Skin of body (tissue), 2 donors: Measurements from ENCODE around the gene PLEKHA4. TPM values are rescaled to one million over a fixed set of nuclear protein-coding genes. Genes with fewer than 3 reads are reported as not detected.
A peak's percentile ranks its signal among the peaks of the same experiment; 100 is the strongest.
"Not testable (repeated sequence)": the region's sequence is repeated elsewhere in the genome, so short reads cannot be mapped to it uniquely, and the experiment has no call there.

Source experiments
- DNase-seq: peaks from one replicate; lab custom pipeline; 2025; lab: John Stamatoyannopoulos, UW
- total RNA-seq: library from RNA; depleted of rRNA; stranded (reverse); fragments of >200 nt; gene quantifications from one replicate; pipeline ENCODE4 v1.2.3, GENCODE V29; 2014

Gene PLEKHA4
- total RNA-seq, 1 donor from 2014 or later, result 8.4 TPM

GRCh38 chr19:48889496-48889895 lies 21.1 kb upstream of the PLEKHA4 start:
- not testable (repeated sequence) for DNase-seq

- no peak for DNase-seq
Observed at GRCh38 chr19:48887861-48888612, 19.6 kb upstream of the PLEKHA4 start.

- DNase-seq, result no peak
Observed at GRCh38 chr19:48883726-48884125, 15.3 kb upstream of the PLEKHA4 start.

GRCh38 chr19:48881741-48882657 lies 13.6 kb upstream of the PLEKHA4 start:
- no peak for DNase-seq

GRCh38 chr19:48879696-48880095 lies 11.3 kb upstream of the PLEKHA4 start:
- DNase-seq, result not testable (repeated sequence)

- DNase-seq, result no peak
Observed at GRCh38 chr19:48879025-48879637, 10.7 kb upstream of the PLEKHA4 start.

GRCh38 chr19:48878196-48879024 lies 10.0 kb upstream of the PLEKHA4 start:
- DNase-seq, result no peak

- no peak for DNase-seq
Observed at GRCh38 chr19:48877855-48878195, 9.4 kb upstream of the PLEKHA4 start.

- not testable (repeated sequence) for DNase-seq
Observed at GRCh38 chr19:48876043-48876981, 7.9 kb upstream of the PLEKHA4 start.

- no peak for DNase-seq
Observed at GRCh38 chr19:48874303-48875135, 6.1 kb upstream of the PLEKHA4 start.

GRCh38 chr19:48873476-48874302 lies 5.3 kb upstream of the PLEKHA4 start:
- peak; percentile 35 for DNase-seq

- peak; percentile 94 for DNase-seq
Observed at GRCh38 chr19:48872884-48873475, 4.6 kb upstream of the PLEKHA4 start.

GRCh38 chr19:48872182-48872883 lies 3.9 kb upstream of the PLEKHA4 start, which contains the start of gene PPP1R15A:
Gene PPP1R15A, plus strand, starts transcription at chr19:48872421. Its CDS starts 813 bp downstream, at chr19:48873234.
- peak; percentile 98 for DNase-seq

- DNase-seq, result not testable (repeated sequence)
Observed at GRCh38 chr19:48871471-48872181, 3.2 kb upstream of the PLEKHA4 start.

GRCh38 chr19:48870048-48870447 lies 1.6 kb upstream of the PLEKHA4 start:
- no peak for DNase-seq

- DNase-seq, result no peak
Observed at GRCh38 chr19:48867746-48868113, 687 bp downstream of the PLEKHA4 start.
